ENCODE measurements around the gene OXLD1.

DNA sequence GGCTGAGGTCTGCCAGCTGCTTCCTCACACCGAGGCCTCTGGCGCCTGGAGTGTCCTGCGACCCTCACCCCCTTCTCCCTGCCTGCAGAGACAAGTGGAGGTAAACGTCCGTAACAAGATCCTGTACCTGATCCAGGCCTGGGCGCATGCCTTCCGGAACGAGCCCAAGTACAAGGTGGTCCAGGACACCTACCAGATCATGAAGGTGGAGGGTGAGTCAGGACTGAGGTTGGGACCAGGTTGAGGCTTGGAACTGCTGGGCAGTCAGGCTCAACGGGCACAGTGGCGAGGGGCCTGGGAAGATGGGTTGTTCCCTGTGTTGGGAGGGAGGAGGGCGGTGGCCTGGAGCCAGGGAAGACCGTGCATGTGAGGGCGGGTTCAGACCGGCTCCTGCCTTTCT lies 22.2 kb upstream of the OXLD1 start:
- TF ChIP-seq EZH2 (IDR thresholded peaks at IDR 0.05) (no peak), POLR2AphosphoS5 (IDR thresholded peaks at IDR 0.05; ENCODE audit: borderline replicate concordance, low read depth, low read length) (no peak)
